Effector memory CD8-positive, alpha-beta T cell (primary cell): ENCODE measurements around the gene SCN1A.
A peak's percentile ranks its signal among the peaks of the same experiment; 100 is the strongest.

Experiments used
- ATAC-seq: fragments of 150-1000 bp; cut with Tn5 transposase; replicated peaks from 2 replicates; pipeline ENCODE4 v1.10.0; 2021; ENCODE audit warnings: mild to moderate bottlenecking, moderate library complexity
- DNase-seq, 3 experiments: peaks; one replicate each; pipeline ENCODE4 v3.0.0; 2021
- H3K27ac Mint-ChIP-seq, 2 donors: one replicate each; pipeline ENCODE4 v1.8.0; 2022; ENCODE audit warnings: mild to moderate bottlenecking in 2 of 2, mixed read lengths in 2 of 2, moderate library complexity in 2 of 2
- H3K27me3 Mint-ChIP-seq, 2 donors: one replicate each; pipeline ENCODE4 v1.8.0; 2022; ENCODE audit warnings: mixed read lengths in 2 of 2
- H3K36me3 Mint-ChIP-seq: one replicate; pipeline ENCODE4 v1.8.0; 2022; ENCODE audit warnings: mild to moderate bottlenecking, moderate library complexity, mixed read lengths; ENCODE audit not compliant: insufficient read depth
- H3K4me1 Mint-ChIP-seq, 2 donors: one replicate each; pipeline ENCODE4 v1.8.0; 2022; ENCODE audit warnings: low read depth in 2 of 2, mixed read lengths in 2 of 2
- H3K4me3 Mint-ChIP-seq, 2 donors: one replicate each; pipeline ENCODE4 v1.8.0; 2022; ENCODE audit warnings: mild to moderate bottlenecking in 2 of 2, mixed read lengths in 2 of 2, moderate library complexity in 2 of 2
- H3K9me3 Mint-ChIP-seq, 2 donors: one replicate each; pipeline ENCODE4 v1.8.0; 2022; ENCODE audit warnings: mixed read lengths in 2 of 2
- total RNA-seq, 9 experiments: gene quantifications; one replicate each; lab custom pipeline; 2026; lab: John Stamatoyannopoulos, UW

The SCN1A gene
- total RNA-seq, result 0 to 0.13 (median 0) reads per million in 9 experiments

DNA sequence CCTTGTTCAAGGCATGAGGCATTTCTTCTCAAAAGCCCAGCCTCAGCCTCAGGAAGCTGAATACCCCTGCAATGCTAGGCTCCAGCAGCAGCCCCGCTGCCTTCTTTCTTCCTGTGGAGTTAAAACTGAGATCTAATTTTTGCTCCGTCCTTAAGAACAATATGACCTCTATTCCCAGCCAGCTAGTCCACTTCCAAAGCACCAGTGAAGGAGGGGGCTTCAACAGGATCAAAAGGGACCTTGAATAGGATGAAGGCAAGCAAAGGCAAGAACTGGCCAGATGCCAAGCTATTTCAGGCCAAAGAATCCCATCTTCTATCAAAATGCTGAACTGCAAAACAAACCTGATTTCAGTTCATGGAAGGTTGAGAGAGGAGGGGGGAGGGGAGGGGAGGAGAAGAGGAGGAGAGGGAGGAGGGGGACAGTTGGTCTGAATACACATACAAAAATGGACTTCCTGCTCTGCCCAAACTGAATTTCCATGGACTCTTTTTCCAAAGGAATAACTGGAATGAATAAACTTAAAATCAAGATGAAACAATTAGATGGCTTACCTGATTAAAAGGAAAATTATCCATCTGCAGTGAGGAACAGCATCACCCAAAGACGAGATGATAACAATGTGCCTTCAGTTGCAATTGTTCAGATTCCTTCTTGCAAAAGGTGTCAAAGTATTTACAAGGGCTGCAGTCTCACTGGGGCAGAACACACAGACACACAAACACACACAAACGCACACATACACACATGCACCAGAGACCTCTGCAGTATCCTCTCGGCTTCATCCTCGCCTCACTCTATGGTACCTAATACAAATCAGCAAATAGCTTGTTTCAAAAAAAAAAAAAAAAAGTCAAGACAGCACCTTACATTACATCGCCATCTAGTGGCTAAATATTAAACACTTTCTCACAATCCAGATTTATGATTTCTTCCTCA lies at the start of gene SCN1A:
TSS of gene SCN1A (minus strand) at position 804 of the 939 bp plus-strand sequence. CDS start 54,399 bp downstream, outside the sequence.
- Mint-ChIP-seq H3K27me3 (peaks cover 28 to 29% of the 10 kb centered on the region in 2 donors), H3K9me3 (no peaks in the 10 kb centered on the region), H3K27ac (no peak within 1 kb of the TSS), H3K36me3 (no peaks in the 10 kb centered on the region), H3K4me1 (peaks cover 4 to 5% of the 10 kb centered on the region in 2 donors), H3K4me3 (no peak within 1 kb of the TSS)
- DNase-seq (no peak), ATAC-seq (peak; percentile 37)

DNA sequence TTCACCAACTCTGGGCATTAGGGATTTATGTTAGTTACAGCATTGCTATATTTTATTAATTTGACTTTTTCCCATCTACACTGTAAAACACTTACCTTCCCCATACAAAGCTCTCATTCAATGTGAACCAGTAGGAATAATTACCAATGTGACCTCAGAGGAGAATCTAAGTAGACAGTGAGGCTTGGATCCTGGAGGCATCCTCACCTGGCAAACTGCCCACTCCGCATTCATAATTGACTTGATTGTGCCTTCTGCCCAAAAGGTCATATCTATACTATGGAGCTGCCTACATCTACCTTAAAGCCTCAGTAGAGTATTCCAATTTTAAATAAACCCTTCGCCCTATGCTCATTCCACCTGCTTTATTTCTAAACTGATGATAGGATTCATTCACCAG lies 45.4 kb upstream of the SCN1A start:
- no peaks in the 10 kb centered on the region for H3K36me3 Mint-ChIP-seq
- no peak overlapping the region for H3K27ac Mint-ChIP-seq
- ATAC-seq, result no peak
- H3K27me3 Mint-ChIP-seq, result peaks cover 0 to 5% of the 10 kb centered on the region in 2 donors
- no peaks in the 10 kb centered on the region for H3K4me1 Mint-ChIP-seq
- H3K4me3 Mint-ChIP-seq, result no peak overlapping the region
- DNase-seq, result no peak
- no peaks in the 10 kb centered on the region for H3K9me3 Mint-ChIP-seq

DNA sequence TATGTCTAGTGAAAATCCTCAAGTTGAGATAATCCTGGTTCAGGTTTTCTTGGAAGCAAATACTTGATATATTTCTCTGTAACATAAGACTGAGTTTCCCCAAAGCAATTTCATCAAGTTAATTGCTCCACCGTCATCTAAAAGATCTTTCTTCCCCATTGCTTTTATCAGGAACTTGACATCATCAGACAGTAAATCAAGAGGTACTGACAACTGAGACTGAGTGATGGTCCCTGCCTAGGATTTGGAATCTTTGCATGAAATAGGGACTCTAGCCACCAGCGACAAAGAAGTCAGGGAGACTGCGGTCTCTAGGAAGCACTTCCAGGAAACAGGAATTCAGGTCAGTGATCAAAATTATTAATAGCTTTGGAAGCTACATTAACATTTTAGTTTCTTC lies 43.4 kb upstream of the SCN1A start:
- DNase-seq, result no peak
- peaks cover 0 to under 1% of the 10 kb centered on the region in 2 donors for H3K27me3 Mint-ChIP-seq
- no peaks in the 10 kb centered on the region for H3K4me1 Mint-ChIP-seq
- H3K27ac Mint-ChIP-seq, result no peak overlapping the region
- no peaks in the 10 kb centered on the region for H3K36me3 Mint-ChIP-seq
- ATAC-seq, result no peak
- H3K9me3 Mint-ChIP-seq, result no peaks in the 10 kb centered on the region
- no peak overlapping the region for H3K4me3 Mint-ChIP-seq

DNA sequence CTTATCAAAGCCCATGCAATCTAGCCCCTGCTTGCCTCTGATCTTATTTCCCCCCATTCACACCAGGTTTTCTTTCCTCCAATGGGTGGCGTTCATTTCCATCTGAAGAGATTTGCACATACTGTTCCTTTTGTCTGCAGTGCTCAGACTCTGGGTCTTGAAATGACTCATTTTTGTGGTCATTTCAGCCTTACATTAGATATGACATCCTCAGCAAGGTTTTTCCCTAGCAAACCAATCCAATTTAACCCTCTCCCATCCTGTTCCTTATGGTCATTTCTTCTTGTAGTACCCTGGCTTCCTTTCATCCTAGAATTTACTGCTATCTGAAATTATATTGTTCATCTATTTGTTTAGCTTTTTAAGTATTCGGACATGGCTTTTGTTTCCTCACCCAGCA lies 42.5 kb upstream of the SCN1A start:
- H3K4me3 Mint-ChIP-seq, result no peak overlapping the region
- DNase-seq (no peak), ATAC-seq (no peak)
- no peaks in the 10 kb centered on the region for H3K9me3 Mint-ChIP-seq
- H3K27me3 Mint-ChIP-seq, result no peaks in the 10 kb centered on the region
- H3K4me1 Mint-ChIP-seq, result no peaks in the 10 kb centered on the region
- H3K36me3 Mint-ChIP-seq, result no peaks in the 10 kb centered on the region
- H3K27ac Mint-ChIP-seq, result no peak overlapping the region

DNA sequence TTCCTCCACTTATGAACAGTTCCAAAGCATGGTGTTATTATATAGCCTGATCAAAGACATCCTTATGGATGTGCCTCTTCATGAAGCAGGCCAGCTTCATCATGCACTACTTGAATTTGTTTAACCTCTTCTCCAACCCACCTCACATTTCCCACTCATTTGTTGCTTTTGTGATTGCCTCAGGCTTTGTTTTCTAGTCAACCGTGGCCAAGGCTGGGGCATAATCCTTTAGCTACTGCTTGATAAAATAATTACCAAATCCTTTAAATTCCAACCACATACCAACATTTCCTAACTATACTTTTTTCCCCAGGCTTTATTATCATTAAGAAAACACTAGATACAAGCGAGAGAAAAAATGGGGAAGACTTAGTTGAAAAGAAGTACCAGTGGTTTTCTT lies 39.6 kb upstream of the SCN1A start:
- H3K4me3 Mint-ChIP-seq, result no peak overlapping the region
- H3K9me3 Mint-ChIP-seq, result no peaks in the 10 kb centered on the region

DNA sequence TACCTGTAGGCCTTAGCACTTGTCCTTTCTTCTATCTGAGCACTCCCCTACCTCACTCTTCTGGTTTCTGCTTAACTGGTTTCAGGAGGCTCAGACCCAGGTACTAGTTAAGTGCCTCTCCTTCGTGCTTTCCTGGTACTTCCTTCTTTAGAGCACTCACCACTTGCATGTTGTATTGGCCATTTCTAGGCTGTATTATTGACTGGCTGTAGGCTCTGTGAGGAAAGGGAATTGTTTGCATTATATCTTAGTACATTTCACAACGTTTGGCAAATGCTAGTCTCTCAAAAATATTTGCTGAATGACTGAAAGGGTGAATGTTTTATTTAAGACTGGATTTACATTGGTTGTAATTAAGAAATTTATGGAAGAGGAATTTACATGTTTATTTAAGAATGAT lies 36.0 kb upstream of the SCN1A start:
- no peaks in the 10 kb centered on the region for H3K4me1 Mint-ChIP-seq
- DNase-seq (no peak), ATAC-seq (no peak)
- no peaks in the 10 kb centered on the region for H3K27me3 Mint-ChIP-seq
- H3K36me3 Mint-ChIP-seq, result no peaks in the 10 kb centered on the region
- H3K9me3 Mint-ChIP-seq, result no peaks in the 10 kb centered on the region
- H3K4me3 Mint-ChIP-seq, result no peak overlapping the region
- H3K27ac Mint-ChIP-seq, result no peak overlapping the region

More for the DNA sequence above, 39.6 kb upstream of the SCN1A start:
- no peaks in the 10 kb centered on the region for H3K4me1 Mint-ChIP-seq
- H3K27me3 Mint-ChIP-seq, result no peaks in the 10 kb centered on the region
- H3K27ac Mint-ChIP-seq, result no peak overlapping the region
- no peak for ATAC-seq
- no peaks in the 10 kb centered on the region for H3K36me3 Mint-ChIP-seq
- no peak for DNase-seq

DNA sequence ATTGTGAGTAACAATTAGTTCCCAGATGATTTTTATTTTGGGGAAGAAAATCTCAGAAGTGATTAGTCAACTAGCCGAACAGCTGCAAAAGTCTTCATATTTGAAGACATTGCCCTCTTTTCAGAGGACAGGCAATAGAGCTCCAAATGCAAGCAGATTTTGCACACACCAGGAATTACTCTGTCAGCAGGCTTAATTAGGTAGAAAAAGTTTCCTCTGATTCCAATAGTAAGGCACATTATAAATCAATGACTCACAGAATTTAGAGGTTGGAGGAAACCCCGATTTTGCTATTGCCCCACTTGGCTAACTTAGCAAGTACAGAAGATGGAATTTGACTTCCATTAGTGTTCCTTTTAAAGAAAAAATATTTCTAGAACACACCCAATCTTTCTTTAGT lies 30.7 kb upstream of the SCN1A start:
- Mint-ChIP-seq H3K27ac (no peak overlapping the region), H3K9me3 (no peaks in the 10 kb centered on the region), H3K4me3 (no peak overlapping the region), H3K4me1 (no peaks in the 10 kb centered on the region), H3K27me3 (peaks cover 5 to 8% of the 10 kb centered on the region in 2 donors), H3K36me3 (no peaks in the 10 kb centered on the region)
- ATAC-seq, result no peak
- no peak for DNase-seq

DNA sequence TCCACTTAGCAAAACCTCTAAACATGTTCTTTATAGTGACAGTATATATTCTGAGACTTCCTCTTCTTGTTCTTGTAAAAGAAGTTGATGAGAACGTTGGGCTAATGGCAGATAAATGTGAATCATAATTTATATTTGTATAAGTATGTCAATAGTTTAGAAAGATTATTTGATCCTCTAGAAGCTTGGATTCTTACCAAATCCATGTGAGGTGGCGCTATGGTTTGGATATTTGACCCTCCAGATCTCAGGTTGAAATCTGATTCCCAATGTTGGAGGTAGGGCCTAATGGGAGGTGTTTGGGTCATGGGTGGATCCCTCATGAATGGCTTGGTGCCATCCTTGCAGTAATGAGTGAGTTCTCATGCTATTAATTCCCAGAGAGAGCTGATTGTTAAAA lies 29.8 kb upstream of the SCN1A start:
- Mint-ChIP-seq H3K4me1 (no peaks in the 10 kb centered on the region), H3K4me3 (no peak overlapping the region), H3K36me3 (no peaks in the 10 kb centered on the region), H3K9me3 (no peaks in the 10 kb centered on the region), H3K27me3 (peaks cover 5 to 8% of the 10 kb centered on the region in 2 donors), H3K27ac (no peak overlapping the region)
- DNase-seq (no peak), ATAC-seq (no peak)

DNA sequence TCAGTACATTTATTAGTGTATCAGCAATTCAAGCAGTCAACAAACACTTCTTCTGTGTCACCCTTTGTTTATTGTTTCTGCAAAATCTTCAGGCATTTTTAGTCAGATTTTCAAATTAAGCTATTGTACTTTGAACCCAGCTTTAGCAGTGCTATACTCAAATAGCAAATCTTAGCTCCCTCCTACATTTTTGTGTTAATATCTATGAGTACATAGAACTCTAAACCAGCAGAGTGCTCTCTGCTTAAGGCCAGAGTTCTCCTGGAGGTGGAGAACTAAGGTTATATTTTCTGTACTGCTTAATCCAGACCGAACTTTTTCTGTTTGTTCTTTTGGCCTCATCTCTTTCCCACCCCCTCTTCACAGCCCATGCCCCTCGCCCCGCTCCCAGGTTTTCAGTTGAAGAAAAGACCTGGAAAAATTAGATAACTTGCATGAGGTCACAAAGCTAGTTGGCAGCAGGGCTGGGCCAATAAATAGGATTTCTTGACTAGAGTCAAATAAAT lies 29.2 kb upstream of the SCN1A start:
- no peak for ATAC-seq
- no peak overlapping the region for H3K27ac Mint-ChIP-seq

DNA sequence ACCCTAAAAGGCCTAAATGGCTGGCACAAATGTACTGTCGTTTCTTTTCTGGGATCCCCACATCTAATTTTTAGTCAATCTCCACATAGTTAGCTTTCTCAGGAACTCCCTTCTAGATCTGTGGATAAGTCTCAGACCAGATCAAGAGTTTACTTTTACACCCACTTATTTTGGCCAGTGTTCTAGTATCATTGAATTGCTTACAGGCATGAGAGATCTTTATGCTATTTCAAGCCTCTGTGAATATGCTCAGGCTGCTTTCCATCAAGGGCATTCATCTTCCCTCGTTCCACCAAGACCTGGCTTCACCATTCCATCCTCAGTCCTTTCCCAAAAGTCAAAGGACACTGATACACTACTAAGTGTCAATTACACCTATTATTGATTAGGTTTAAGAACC lies 27.8 kb upstream of the SCN1A start:
- no peaks in the 10 kb centered on the region for H3K4me1 Mint-ChIP-seq
- H3K36me3 Mint-ChIP-seq, result no peaks in the 10 kb centered on the region
- no peak for ATAC-seq
- H3K27me3 Mint-ChIP-seq, result peaks cover 5 to 8% of the 10 kb centered on the region in 2 donors
- no peak overlapping the region for H3K27ac Mint-ChIP-seq
- DNase-seq, result no peak
- no peaks in the 10 kb centered on the region for H3K9me3 Mint-ChIP-seq
- no peak overlapping the region for H3K4me3 Mint-ChIP-seq

More for the DNA sequence above, 29.2 kb upstream of the SCN1A start:
- Mint-ChIP-seq H3K9me3 (no peaks in the 10 kb centered on the region), H3K4me1 (no peaks in the 10 kb centered on the region), H3K36me3 (no peaks in the 10 kb centered on the region), H3K27me3 (peaks cover 5 to 8% of the 10 kb centered on the region in 2 donors), H3K4me3 (no peak overlapping the region)
- no peak for DNase-seq

DNA sequence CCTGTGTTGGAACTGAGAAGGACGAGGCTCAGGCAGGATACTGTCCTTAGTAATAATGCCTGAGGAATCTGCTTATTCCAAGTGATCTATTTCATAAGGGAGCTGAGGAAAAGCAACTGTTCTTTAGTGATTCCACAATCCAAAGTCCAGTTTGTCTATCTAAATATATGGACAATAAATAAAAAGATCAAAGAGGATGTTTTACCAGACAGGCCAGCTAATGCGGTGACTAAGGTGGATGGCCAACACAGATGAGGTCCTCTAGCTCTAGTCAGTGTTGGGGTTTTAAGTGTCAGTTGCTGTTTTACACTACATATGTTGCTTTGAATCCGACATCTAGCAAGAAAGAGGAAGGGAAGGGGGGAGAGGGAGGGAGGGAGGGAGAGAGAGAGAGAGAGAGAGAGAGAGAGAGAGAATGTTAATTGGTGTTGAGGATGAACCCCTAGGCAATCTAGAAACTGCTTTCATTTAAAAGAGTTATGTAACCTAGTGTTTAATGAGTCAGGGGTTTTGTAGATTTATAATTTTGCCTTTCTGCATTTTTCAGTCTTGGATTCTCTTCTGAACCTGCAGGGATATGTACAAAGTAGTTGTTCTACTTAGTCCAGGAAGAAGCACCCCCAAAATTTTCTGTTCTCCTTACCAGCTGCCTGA lies 27.0 kb upstream of the SCN1A start:
- no peaks in the 10 kb centered on the region for H3K4me1 Mint-ChIP-seq
- H3K27me3 Mint-ChIP-seq, result peaks cover 5 to 8% of the 10 kb centered on the region in 2 donors
- H3K4me3 Mint-ChIP-seq, result no peak overlapping the region
- no peak for ATAC-seq
- H3K9me3 Mint-ChIP-seq, result no peaks in the 10 kb centered on the region
- DNase-seq, result no peak
- H3K27ac Mint-ChIP-seq, result no peak overlapping the region
- H3K36me3 Mint-ChIP-seq, result no peaks in the 10 kb centered on the region

DNA sequence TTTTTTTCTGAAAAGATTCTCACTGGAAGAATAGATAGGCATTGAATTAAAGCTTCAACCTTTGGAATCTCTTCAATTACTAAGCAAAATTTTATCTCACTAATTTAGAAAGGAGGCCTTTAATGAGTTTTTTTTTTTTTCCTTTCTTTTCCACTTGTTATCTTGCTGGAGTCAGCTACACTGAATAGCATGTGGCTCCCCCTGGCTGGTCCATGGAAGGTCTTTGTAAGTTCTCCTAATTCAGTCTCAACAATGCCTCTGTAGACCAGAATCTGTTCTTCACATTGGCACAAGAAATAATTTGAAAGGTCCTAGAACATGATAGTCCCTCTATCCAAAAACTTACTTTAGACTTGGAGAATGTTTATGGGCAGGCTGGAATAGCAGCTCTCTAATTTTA lies 24.2 kb upstream of the SCN1A start:
- no peak for ATAC-seq
- H3K4me3 Mint-ChIP-seq, result no peak overlapping the region
- no peak overlapping the region for H3K27ac Mint-ChIP-seq
- DNase-seq, result no peak
- H3K27me3 Mint-ChIP-seq, result peaks cover 0 to 5% of the 10 kb centered on the region in 2 donors
- H3K36me3 Mint-ChIP-seq, result no peaks in the 10 kb centered on the region
- no peaks in the 10 kb centered on the region for H3K4me1 Mint-ChIP-seq
- H3K9me3 Mint-ChIP-seq, result no peaks in the 10 kb centered on the region

DNA sequence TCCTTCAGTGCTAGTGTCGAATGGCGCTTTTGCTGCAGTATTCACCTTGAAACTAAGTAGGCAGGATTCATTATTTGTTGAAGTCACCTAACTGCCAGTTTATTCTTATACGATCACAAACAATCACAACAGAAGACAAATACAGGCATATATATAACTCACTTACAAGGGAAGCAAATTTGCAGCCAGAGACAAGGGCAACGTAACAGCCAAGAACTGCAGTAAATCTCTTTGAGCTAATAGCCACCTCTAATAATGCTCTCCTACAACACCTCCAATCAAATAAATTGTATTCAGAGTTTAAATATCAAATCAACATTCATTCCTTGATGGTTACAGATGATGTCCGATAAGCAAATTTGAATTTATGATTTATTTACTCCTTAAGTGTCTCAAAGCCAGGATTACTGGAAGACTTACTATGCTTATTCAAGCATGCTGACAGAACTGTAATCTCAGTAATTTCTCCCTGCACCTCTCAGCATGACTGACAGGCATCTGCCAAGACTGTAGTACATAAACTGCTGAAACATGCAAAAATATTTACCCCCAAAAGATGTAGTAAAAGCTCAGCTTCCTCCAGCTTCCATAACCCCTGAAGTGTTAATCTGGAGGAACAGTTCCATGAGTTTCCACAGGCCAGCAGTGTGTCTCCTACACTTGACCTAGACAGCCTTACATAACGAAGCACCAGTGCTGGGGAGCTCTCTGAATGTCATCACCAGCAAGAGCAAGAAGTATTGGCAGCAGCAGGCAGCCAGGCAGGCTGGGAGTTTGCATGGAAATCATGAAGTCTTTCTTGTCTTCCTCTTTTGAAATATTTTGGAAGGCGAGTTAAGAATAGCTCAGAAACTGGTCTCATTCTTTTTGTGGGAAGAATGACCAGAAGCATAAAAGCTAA lies 20.9 kb upstream of the SCN1A start:
- Mint-ChIP-seq H3K27ac (no peak overlapping the region), H3K4me1 (no peaks in the 10 kb centered on the region), H3K36me3 (no peaks in the 10 kb centered on the region), H3K27me3 (no peaks in the 10 kb centered on the region), H3K4me3 (no peak overlapping the region), H3K9me3 (no peaks in the 10 kb centered on the region)
- no peak for ATAC-seq
- DNase-seq, result no peak
